GM18502 (cell line): ENCODE data around the gene CGRRF1.

Experiments used
- ATAC-seq: cut with Tn5 transposase; IDR thresholded peaks from one replicate; pipeline ENCODE4 v1.9.1; 2021; ENCODE audit warnings: mild to moderate bottlenecking; ENCODE audit not compliant: unreplicated experiment, poor library complexity

The CGRRF1 gene

GRCh38 chr14:54509546-54510501, at the start of gene CGRRF1:
Gene CGRRF1 (plus strand): TSS chr14:54509906. CDS start chr14:54509960, 54 bp downstream.
- peak; percentile 92 for ATAC-seq

DNA sequence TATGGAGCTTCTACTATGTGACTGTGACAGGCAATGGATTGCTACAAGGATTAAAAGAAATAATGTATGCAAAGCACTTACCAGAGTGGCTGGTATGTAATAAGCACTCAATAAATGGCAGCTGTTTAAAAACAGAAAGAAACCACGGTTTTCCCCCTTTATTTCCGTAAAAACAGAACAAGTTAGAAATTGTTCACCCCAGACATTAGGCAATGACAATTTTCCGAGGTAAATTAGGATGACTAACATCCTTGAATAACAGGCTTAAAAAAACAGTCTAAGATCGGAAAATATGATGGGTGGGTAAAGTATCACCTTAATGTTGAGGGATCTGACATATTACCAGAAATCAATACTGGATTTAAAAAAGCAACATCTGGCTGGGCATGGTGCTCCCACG, 47.7 kb upstream of the CGRRF1 start:
- no peak for ATAC-seq

- no peak for ATAC-seq
Observed at GRCh38 chr14:54465654-54466053, 44.1 kb upstream of the CGRRF1 start.

GRCh38 chr14:54467280-54467679, 42.4 kb upstream of the CGRRF1 start:
- ATAC-seq = no peak

DNA sequence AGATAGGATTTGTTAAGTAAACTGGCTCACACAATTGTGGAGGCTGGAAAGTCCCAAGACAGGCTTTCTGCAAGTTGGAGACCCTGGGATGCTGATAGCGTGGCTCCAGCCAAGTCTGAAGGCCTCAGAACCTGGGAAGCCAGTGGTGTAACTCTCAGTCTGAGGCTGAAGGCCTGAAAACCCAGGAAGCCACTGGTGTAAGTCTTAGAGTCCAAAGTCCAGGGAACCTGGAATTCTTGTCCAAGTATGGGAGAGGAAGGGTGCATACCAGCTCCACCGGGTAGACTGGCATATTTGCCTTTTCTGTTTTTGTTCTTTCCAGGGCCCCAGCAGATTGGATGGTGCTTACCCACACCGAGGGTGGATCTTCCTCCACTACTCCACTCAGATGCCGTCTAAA, 39.0 kb upstream of the CGRRF1 start:
- ATAC-seq = no peak

DNA sequence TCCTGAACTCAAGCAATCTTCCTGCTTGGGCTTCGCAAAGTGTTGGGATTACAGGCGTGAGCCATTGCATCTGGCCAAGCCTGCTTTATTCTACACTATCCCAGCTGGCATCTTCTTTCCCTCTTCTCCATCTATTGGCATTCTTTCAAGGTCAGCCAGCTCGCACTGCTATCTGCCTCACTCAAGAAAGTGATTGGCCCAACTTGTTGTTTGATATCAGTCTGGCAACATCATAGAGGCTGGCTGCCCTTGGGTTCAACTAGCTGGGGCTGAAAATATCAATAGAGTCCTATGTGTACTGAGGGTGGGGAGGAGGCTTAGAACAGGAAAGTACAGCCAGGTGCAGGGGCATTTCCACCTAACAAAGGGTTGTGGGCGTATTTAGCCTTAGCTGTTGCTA, 38.1 kb upstream of the CGRRF1 start:
- no peak for ATAC-seq

DNA sequence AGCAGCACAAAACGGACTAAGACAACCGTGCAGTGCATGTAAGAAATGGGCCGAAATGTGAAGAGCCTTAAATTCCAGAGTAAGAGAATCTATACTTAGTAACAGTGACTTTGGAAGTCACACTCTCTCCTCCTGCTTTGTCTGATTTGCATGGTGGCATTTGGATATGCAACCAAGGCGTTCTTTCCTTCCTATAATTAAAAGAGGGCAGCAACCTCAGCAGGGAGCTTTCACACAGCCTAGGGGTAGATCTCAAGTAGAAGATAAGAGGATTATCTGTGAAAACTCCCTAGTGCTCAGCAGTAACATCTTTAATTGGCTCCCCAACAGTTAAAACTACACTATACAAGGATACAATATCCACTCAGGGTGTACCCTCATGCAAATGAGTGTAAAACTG, 37.4 kb upstream of the CGRRF1 start:
- no peak for ATAC-seq

DNA sequence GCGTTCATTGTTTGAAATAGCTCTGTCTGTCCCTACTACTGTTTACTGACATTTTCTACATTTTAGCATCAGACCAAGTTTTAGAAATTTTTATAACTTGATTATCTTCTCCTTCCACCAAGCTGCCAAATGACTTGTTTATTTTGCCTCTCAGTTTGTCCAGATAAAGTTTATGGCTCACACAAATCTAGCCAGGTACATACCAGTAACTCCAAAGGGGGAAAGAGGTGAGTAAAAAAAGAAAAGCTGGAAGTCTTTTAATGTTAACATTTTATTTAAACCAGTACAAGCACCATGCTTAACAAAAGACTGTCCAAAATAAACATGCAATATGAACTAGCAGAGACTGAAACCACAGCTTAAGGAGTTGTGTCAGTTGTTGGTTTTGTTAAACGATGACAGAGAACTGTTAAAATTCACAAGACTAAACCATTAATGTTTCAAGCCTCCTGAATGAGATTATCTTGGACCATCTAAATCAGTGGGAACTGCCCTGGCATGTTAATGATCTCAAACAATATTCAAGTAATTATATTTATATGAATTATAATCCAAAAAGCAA, 35.4 kb upstream of the CGRRF1 start:
- ATAC-seq = no peak

DNA sequence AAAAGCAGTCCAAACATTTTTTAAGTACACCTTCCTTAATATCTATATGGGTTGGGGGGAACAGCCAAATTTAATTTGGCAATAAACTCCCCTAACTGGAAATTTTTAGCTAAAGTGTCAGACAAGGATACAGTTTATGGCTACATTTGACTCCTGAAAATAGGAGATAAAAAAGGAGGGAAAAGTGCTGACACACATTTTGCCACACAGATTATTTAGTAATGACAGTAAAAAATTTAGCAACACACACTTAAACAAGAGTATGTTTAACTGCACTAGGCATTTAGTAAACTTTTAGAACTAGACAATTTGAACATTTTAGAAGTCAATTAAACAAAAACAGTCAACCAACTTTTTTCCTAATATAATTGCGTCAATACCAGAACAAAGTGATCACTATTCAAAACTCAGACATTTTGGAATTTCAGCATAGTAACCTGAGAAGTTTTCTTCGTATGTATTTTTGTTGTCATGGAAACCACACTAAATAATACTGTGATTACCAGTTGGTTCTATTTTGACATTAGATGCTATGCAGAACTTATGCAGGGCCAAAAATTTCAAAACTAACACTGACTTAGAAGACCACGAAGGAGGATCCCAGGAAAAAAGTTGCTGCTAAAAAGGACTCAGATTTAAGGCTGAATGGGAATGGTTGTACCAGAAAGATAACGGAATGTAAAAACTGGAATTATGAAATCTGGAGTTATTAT, 34.4 kb upstream of the CGRRF1 start:
- ATAC-seq = no peak

GRCh38 chr14:54475911-54476310, 33.8 kb upstream of the CGRRF1 start:
- no peak for ATAC-seq

- no peak for ATAC-seq
Observed at GRCh38 chr14:54478636-54479215, 31.0 kb upstream of the CGRRF1 start.

GRCh38 chr14:54480830-54481562, 28.7 kb upstream of the CGRRF1 start:
- ATAC-seq = no peak

DNA sequence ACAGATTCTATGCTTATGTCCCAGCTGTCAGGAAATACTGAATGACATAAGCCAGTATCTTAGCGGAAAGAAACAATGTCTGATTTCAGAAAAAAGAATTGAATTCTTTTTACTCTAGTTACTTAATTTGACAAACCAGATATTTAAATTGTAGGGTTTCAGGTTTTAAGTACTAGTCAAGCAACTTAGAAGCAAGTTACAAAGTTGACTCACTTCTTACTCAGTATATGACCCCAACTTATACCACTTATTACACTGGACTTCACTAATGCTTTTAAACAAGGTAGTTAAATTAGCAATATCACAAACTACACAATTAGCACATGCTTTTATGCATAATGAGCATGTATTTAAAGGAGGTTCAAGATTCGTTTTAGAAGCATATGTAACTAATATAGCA, 28.0 kb upstream of the CGRRF1 start:
- ATAC-seq = no peak

DNA sequence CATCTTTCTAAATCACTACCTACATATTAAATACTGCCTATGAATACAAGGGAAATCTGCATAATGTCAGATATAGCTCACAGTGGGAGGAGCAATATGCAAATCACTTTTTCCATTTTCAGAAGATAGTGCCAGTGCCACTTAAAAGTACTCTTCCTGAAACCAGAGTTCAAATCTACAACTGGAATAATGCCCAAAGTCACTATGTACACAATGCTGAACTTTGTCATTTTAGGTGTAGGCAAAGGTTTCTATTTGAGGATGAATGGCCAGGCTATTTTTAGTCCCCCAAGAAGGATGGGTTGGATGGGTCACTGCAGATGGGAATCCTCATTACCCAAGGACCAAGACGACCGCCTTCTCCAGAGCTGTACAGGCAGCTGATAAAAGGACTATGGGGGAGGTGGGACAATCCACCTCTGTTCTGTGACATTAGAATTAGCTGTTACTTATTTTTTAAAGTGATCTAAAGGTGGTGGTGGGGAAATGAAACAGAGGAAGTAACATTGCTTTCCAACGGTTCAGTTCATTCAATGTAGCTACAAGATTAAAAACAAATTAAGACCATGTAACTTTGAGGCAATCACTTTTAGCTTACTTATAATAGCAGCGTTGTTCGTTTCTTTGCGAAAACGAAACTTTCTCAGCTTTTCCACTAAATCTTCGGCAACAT, 26.5 kb upstream of the CGRRF1 start:
- no peak for ATAC-seq

DNA sequence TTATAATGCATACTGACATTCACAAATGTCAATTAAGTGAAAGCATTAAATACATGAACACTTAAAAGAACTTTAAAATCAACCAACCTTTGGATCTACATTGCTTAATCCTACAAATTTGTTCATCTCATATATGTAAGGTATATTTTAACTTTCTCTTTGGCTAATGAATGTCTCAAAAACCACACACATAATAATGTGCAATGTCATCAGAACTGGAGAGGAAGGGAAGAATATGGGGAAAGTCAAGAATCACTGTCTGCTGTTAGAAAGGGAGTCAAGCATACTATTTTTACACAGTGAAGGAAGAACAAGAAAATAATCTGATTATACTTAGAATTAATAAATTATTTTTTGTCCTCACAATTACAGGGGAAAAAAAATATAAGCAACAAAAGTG, 25.9 kb upstream of the CGRRF1 start:
- ATAC-seq = no peak

DNA sequence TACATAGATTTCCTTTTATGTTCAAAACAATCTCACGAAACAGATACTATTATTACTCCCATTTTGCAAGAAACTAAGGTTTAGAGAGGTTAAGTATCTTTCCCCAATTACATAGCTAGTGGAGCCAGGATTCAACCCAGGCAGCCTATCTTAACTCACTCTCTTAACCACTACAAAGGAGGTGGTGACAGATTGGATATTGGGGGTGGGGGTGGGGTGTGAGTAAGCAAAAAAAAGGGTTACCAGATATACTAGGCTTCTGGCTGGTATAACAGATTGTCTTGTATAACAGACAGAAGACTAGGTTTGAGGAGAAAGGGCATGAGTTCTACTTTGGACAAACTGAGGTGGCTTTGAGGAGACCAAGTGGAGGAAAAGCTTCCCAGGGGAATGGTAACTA, 23.0 kb upstream of the CGRRF1 start:
- ATAC-seq = no peak

DNA sequence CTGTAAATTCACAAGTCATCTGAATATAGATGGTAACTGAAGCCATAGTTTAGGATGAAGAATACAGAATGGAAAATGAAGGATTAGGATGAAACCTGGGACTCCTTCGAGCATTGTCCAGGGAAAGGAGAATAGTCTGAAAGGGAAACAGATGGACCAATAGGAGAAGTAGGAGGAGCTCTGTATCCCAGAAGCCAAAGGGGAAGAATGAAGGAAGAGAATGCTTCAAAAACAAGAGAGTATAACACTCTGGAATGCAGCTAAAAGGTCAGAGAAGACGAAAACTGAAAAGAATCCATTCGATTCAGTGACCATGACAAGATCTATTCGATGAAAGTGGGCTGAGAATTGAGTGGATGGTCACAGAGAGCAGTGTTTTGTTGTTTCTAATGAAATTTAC, 21.9 kb upstream of the CGRRF1 start:
- ATAC-seq = no peak

DNA sequence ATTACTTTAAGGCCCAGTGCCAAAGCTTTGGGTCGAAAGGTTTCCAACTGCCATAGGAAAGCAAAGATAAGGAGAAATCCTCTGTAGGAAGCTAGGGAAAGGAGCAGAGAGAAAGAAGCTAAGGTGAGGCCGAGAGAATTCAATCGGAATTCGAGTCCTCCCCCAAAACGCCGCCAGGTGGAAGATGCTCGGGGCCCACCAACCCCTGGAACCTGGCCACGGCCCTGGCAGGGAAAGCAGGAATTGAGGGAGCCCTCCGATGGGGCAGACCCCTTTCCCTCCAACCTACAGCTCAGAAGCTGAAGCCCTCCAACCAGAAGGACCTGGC, 21.4 kb upstream of the CGRRF1 start:
- ATAC-seq = no peak

- peak; percentile 92 for ATAC-seq
Observed at GRCh38 chr14:54488646-54489317, 20.9 kb upstream of the CGRRF1 start, which contains the start of gene GMFB. Gene GMFB (minus strand): TSS chr14:54488980. CDS start chr14:54488927, 53 bp downstream.
